Right atrium auricular region (tissue), 2 donors: ENCODE measurements around the gene MRPS18C. TPM values are rescaled to one million over a fixed set of nuclear protein-coding genes. Genes with fewer than 3 reads are reported as not detected.
"Not testable (repeated sequence)": the region's sequence is repeated elsewhere in the genome, so short reads cannot be mapped to it uniquely, and the experiment has no call there.

ENCODE experiments used
- DNase-seq: peaks from one replicate; pipeline ENCODE4 v3.0.0-alpha.2; 2019; ENCODE audit warnings: low spot score
- H3K27ac ChIP-seq, 2 donors: fragments of 200-600 bp; sonication (generic); 1 replicate in 1 of 2; 2 replicates in 1 of 2; pipeline ENCODE4 v1.5.1; 2016 to 2019
- H3K27me3 ChIP-seq, 2 donors: fragments of 200-600 bp; sonication (generic); one replicate each; pipeline versions ENCODE4 v1.5.1 to v1.6.0; 2017 to 2019
- H3K36me3 ChIP-seq: fragments of 200-600 bp; sonication (generic); one replicate; pipeline ENCODE4 v1.5.1; 2016
- H3K4me1 ChIP-seq, 2 donors: fragments of 200-600 bp; sonication (generic); one replicate each; pipeline versions ENCODE4 v1.5.1 to v1.6.0; 2017 to 2019
- H3K4me3 ChIP-seq, 2 donors: fragments of 200-600 bp; sonication (generic); 1 replicate in 1 of 2; 2 replicates in 1 of 2; pipeline ENCODE4 v1.5.1; 2017 to 2019; ENCODE audit warnings: mild to moderate bottlenecking in 1 of 2, moderate library complexity in 1 of 2
- H3K9me3 ChIP-seq, 2 donors: fragments of 200-600 bp; sonication (generic); one replicate each; pipeline ENCODE4 v1.5.1; 2019
- total RNA-seq, 2 donors: library from RNA; depleted of rRNA; stranded (reverse); fragments of >200 nt; gene quantifications; one replicate each; pipeline ENCODE4 v1.1.0, GENCODE V29; 2016
- TF ChIP-seq, protein P1 (sequence below), 2 donors: fragments of 200-600 bp; sonication (generic); IDR thresholded peaks; one replicate each; pipeline ENCODE4 v1.5.1; 2019; ENCODE audit warnings: antibody characterized with exemption in 2 of 2

MRPS18C gene
- total RNA-seq, 2 donors from 2014 or later = 23.9 to 28.8 TPM

DNA sequence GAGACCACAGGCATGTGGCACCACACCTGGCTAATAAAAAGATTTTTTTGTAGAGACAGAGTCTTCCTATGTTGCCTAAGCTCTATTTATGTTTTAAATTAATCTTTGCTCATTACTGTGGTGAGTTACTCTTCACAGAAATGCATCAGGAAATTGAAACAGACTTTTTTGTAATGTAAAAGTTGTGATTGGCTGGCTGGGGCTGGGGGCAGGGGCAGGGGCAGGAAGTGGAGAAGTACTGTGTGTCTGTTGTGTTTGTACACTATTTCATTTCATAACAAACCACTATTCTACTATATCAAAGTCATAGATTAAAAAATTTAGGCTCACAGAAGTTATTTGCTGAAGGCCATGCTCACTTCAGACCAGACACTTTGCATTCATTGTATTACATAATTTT is 48.1 kb downstream of the MRPS18C start:
- Histone ChIP-seq H3K27me3 (no peaks in the 10 kb centered on the region), H3K4me1 (no peaks in the 10 kb centered on the region), H3K4me3 (no peak overlapping the region), H3K9me3 (no peaks in the 10 kb centered on the region), H3K27ac (no peak overlapping the region), H3K36me3 (no peaks in the 10 kb centered on the region)
- DNase-seq = no peak
- TF ChIP-seq, protein P1, sequence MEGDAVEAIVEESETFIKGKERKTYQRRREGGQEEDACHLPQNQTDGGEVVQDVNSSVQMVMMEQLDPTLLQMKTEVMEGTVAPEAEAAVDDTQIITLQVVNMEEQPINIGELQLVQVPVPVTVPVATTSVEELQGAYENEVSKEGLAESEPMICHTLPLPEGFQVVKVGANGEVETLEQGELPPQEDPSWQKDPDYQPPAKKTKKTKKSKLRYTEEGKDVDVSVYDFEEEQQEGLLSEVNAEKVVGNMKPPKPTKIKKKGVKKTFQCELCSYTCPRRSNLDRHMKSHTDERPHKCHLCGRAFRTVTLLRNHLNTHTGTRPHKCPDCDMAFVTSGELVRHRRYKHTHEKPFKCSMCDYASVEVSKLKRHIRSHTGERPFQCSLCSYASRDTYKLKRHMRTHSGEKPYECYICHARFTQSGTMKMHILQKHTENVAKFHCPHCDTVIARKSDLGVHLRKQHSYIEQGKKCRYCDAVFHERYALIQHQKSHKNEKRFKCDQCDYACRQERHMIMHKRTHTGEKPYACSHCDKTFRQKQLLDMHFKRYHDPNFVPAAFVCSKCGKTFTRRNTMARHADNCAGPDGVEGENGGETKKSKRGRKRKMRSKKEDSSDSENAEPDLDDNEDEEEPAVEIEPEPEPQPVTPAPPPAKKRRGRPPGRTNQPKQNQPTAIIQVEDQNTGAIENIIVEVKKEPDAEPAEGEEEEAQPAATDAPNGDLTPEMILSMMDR (IDR thresholded peaks at IDR 0.05) = no peak

DNA sequence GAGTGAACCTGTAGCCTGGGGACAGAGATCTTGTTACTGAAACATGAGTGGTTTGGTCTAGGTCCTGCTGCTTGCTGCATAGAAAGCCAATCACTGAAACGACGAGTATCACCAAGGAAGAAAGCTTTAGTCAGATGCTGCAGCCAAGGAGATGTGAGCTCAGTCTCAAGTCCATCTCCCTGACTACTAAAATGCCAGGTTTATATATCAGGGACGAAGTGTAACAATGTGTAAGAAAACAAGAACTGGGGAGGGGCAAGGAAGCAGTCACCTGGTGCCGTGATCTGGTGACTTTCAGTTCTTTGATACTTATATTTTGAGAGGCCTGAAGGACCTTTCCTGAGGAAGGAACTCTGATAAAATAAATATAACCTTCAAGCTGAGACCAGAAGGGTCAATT is 48.6 kb downstream of the MRPS18C start:
- no peak for DNase-seq
- no peaks in the 10 kb centered on the region for H3K27me3 ChIP-seq
- H3K36me3 ChIP-seq = no peaks in the 10 kb centered on the region
- no peak overlapping the region for H3K27ac ChIP-seq
- TF ChIP-seq, protein P1 (IDR thresholded peaks at IDR 0.05) = no peak
- no peaks in the 10 kb centered on the region for H3K4me1 ChIP-seq
- no peak overlapping the region for H3K4me3 ChIP-seq
- H3K9me3 ChIP-seq = no peaks in the 10 kb centered on the region

DNA sequence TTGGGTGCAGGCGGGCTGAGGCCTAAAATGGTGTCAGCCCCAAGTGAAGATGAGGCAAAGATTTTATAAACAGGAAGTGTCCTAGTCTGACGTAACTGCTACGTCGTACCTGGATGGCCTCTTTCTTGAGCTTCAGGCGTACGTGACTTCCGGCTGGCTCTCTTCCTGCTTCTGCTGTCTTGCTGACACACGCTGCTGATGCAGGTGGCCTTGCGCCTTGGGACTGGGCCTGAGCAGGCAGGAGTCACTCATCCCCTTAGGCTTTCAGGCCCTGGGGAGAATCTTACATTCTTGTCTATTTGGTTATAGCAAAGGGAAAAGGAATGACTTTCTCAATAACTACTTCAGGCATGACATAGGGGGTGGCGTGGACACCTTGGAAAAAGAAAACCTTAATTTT is 49.1 kb downstream of the MRPS18C start:
- DNase-seq = no peak
- Histone ChIP-seq H3K27me3 (no peaks in the 10 kb centered on the region), H3K4me1 (no peaks in the 10 kb centered on the region), H3K27ac (no peak overlapping the region), H3K9me3 (no peaks in the 10 kb centered on the region), H3K4me3 (no peak overlapping the region), H3K36me3 (no peaks in the 10 kb centered on the region)
- TF ChIP-seq, protein P1 (IDR thresholded peaks at IDR 0.05) = no peak

DNA sequence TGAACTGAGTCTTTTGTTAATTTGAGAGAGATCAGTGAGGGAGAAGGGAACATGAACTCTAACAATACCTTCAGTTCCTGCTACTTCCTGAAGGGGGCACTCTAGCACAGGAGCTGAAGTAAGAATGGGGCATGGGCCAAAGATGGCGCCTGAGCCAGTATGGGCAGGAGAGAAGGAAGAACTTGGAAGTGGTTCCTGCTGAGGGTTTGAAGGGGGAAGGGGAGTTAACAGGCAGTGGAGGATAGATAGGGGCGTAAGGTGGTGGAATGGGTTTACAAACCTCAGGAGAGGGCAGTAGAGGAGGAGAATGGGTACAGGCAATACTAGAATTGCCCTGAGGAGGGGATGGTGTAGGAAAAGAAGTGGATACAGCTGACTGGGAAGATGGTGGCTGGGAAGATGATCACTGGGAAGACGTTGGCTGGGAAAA is 53.3 kb downstream of the MRPS18C start:
- not testable (repeated sequence) for H3K36me3 ChIP-seq, H3K4me1 ChIP-seq, H3K27ac ChIP-seq, H3K4me3 ChIP-seq, H3K9me3 ChIP-seq, H3K27me3 ChIP-seq
- TF ChIP-seq, protein P1 (IDR thresholded peaks at IDR 0.05) = peak; percentile 54 to 79
- DNase-seq = peak; percentile 71

DNA sequence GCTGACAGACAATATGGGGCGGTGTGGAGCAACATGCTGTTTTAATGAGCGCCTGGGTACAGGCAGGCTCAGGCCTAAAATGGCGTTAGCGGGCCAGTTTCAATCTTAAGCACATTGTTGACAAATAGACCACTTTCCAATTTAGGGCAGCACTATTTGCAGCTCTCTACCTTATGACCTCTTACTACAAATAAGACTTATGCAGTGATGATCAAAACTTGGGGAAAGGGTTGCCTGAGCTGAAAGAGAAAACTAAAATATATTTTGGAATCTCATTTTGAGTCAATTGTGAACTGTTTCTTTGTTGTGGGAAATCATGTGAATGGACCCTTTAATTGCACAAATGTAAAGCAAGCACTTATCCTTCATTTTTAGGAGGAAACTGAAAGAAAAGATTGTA is 54.6 kb downstream of the MRPS18C start:
- Histone ChIP-seq H3K27ac (no peak overlapping the region), H3K4me3 (no peak overlapping the region), H3K4me1 (no peaks in the 10 kb centered on the region), H3K9me3 (no peaks in the 10 kb centered on the region), H3K36me3 (no peaks in the 10 kb centered on the region), H3K27me3 (no peaks in the 10 kb centered on the region)
- TF ChIP-seq, protein P1 (IDR thresholded peaks at IDR 0.05) = no peak
- DNase-seq = no peak

Other genes with a start within 250 kb of the MRPS18C start
- gene COQ2, start 171.3 kb upstream of the MRPS18C start, total RNA-seq = 10 to 100 TPM; 12.0 to 15.1 TPM
- gene HPSE, start 121.2 kb upstream of the MRPS18C start, total RNA-seq = 1 to 10 TPM; 1.0 to 3.4 TPM
- 10 to 100 TPM in 1 of 2 donors, 1 to 10 TPM in 1; 8.8 to 10.7 TPM for gene HELQ, start 235 bp upstream of the MRPS18C start, total RNA-seq
- 1 to 10 TPM; 3.8 to 5.7 TPM for gene ABRAXAS1, start 29.0 kb downstream of the MRPS18C start, total RNA-seq
- gene GPAT3, start 80.0 kb downstream of the MRPS18C start, total RNA-seq = 10 to 100 TPM; 27.7 to 32.5 TPM